NCI-H2196 treated with DMSO at 0.1 percent for 48 hours (cell line): ENCODE data around the gene OLFML2A.
"Not testable (repeated sequence)": the region's sequence is repeated elsewhere in the genome, so short reads cannot be mapped to it uniquely, and the experiment has no call there.

Experiments used
- DNase-seq: peaks from one replicate; lab custom pipeline; 2025; ENCODE audit not compliant: unreplicated experiment; lab: John Stamatoyannopoulos, UW

OLFML2A gene

DNA sequence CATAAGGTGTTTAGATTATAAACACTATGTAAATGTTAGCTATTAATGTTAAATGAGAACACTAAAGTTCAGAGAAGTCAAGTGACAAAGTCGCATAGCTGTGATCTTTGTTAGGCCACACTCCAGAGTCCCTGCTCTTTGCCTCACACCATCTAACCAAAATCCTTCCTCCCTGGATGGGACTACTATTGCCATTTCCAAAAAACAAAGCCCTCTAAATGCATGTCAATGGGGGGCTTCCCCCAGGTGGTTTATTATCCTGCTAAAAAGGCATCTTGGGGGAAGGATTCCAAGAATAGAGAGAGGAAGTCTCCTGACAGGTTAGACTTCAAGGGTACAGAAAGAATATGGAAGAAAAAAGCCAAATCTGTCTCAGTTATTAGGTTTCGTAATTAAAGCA lies 16.2 kb upstream of the OLFML2A start:
- no peak for DNase-seq

DNA sequence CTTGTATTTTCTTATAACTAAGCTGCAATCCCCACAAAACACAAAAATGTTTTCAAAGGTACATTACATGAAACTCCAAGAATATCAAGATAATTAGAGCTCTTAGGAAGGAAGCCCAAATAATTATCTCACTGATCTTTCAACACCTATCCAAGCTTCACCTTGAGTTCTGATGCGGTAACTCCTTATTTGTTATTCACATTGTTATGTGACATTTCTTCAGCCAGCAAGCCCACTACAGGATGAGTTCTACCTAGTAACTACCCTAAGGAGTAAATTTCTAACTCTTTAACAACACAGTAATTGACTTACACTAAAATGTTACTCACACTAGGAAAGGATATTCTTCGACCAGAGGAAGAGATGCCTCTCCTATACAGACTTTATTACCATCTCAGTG lies 15.7 kb upstream of the OLFML2A start:
- no peak for DNase-seq

DNA sequence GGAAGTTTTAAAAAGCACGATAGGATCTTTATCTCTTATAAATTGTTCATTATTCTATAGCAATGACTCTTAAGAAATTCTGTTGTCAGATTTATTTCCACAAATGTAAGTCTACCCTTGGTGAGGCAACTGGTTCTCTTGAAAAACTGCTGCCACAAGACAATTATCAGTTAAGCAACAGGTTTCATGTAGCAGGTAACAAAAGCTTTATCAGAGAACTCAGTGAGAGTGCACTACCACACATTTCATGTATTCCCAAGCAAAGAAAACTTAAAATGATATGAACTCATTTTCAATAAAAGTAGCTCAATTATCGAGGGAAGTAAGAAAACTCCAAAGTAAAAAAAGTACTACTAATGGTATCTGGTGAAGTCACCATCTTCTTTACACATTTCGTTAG lies 15.2 kb upstream of the OLFML2A start:
- no peak for DNase-seq

DNA sequence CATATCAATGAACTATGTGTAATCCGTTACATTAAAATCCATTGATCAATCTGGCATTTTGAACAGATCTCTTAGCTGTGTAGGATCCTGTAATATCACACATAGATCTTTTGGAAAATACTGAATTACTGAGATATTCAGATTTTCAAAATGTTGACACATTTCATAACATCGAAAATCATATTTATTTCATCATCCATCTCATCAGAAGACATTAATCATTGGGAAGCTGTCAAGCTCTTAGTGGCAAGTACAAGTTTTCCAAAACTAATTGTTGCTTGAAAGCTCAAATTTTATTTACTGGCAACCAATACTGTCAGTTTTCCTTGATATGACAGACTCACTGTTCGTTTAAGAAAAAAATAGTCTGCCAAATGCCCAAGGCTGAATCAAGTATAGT lies 14.3 kb upstream of the OLFML2A start:
- DNase-seq = no peak

DNA sequence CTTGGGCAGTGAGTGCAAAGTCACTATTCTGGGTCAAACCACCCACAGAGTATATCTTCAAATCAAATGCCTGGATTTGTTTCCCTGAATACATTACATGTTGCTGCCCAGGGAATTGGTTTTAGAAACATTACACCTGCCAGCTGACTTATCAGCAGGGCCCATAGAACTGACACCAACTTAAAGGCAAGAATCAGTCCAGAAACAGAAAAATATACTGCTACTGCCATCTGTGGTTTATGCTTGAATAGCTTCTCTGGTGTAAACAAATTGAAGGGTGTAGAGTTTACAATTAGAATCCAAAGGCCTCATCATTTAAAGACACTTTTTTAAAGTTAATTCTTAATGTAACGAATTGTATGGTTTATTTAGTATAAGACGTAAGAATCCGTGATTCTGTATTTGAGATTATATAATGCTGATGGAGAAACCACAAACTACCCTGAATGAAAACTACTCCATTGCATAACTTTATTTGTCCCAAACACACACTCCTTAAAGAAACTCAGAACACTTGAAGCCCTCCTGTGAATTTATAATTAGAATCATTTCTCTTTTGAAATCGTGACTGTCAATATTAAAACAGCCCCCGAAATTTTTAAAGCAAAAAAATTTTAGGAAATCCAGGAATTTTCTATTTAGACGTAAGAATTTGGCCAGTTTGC lies 12.0 kb upstream of the OLFML2A start:
- DNase-seq = no peak

DNA sequence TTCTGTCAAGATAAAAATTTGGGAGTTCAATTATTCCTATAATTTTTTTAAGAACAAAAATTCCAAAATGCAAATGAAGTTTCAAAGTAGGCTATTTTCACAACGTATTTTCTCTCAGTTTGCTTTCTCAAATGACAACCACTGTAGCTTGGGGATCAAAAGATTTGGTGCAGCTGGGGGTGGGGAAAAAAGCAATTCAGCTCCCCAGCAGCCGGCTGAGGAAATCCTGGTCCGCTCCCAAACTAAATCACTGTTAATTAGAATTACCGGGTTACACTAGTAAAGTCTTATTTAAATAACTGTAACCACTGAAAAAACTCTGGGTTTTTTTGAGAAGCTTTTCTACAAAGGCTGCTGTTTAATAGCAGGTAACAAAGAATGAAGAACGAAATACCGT lies 11.5 kb upstream of the OLFML2A start:
- no peak for DNase-seq

DNA sequence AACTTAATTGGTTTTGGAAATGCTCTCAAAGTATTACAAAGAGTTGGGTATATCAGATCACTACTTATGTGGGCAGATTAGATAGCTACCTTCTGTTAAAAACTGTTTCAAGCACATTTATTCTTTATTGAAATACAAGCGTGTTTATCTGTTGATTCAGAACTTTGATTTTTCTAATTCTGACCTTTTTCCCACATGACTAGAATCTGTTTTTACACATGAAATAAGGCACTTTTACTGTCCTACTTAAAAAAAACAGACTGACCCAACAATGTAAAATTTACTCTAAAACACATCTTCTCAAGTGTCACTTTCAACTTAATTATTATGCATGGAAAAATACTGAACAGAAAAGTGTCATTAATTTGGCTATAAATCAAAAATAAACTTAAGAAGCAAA lies 10.6 kb upstream of the OLFML2A start:
- DNase-seq = no peak

DNA sequence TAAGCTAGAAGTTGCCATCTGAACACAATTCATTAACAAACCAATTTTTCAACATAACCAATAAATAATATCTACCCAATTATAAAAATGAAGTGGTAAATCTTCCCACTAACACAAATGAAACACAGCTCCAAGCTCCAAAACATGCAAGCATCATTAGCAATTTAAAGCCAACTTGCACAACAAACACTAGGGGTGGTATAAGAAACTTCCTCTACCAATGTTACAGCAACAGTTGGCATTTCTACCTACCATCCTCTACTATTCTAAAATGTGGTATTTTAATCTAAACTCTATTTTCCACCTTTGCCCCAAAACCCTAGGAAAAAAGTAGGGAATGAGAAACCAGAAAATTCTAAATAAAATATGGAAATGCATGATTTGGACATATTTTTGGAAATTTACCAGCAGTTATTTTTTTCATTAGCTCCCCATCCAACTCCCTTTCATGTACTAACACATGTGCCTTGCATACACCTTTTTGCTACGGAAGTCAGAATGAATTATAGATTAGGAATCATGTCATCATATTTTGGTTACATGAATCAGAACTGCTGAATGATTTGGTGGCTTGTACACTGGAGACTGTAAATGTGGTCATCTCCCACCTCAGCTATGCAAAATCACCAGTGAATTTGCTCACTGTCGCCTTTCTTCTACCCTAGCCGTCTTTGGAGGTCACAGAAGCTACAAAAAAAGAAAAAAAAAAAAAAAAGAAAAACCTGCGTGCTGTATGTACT lies 9.9 kb upstream of the OLFML2A start:
- DNase-seq = no peak

DNA sequence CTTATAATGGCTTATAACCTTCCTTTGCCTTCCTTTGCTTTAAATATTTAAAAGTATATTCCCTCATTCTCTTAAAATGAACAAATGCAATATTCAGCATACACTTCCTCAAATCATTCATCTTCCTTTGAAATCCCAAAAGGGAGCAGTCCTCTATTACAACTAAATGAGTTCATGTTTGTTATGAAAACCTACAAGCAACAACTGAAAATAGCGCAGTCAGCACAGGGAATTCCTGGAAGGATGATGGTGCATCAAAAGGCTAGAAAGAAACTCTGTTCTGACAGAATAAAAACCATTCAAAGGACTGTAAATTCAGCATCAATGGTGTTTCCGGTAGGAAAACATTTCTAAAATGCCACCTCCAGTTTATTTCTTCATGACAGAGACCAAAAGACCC lies 9.1 kb upstream of the OLFML2A start:
- DNase-seq = no peak

DNA sequence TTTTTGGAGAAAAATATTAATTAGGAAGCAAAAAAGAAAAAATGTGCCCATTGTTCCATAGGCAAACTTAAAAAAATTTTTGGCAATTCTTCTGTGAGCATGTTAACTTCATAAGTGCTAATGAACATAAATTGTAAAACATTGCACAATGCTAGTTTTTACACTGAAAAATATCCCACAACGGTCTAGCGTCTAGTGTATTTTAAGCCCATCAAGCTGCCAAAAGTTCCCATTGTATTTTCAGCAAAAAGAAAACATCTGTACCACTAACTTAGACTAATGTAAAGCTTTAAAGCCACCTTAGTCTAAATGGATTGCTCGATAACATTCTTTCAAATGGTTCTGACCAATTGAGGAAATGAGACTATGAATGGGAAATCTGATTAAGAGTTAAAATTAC lies 8.6 kb upstream of the OLFML2A start:
- no peak for DNase-seq

DNA sequence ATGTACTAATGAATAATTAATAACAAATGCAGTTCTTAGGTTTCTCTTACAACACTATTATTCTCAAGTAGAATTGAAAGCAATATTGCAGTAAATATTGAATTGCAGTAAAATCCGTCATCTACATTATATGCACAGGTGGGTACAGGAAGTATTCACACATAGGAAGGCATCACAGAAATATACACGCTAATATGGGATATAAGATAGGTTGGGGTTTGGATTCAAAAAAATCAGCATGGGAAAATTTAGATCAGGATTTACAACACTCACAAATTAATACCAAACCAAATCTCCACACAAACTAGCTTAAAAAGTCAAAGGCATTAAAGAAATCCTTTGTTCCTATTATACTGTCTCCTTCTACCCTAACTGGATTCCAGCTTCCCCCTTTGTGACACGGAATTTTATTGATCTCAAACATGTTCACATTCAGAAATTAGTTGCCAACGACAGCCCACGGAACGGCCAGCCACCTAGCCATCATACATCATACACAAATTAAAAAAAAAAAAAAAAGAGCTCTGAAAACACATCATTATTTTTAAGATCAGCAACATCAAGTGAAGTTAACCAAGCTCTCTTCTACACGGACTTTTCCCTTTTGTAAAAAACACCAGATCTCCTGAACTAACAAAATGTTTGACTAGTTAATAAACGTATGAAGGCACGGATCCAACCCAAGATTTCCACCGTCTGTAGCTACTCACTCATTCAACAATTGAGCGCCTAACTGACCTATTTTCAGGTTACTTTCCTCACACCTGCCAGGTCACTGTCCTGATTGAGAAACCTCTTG lies 8.0 kb upstream of the OLFML2A start:
- no peak for DNase-seq

DNA sequence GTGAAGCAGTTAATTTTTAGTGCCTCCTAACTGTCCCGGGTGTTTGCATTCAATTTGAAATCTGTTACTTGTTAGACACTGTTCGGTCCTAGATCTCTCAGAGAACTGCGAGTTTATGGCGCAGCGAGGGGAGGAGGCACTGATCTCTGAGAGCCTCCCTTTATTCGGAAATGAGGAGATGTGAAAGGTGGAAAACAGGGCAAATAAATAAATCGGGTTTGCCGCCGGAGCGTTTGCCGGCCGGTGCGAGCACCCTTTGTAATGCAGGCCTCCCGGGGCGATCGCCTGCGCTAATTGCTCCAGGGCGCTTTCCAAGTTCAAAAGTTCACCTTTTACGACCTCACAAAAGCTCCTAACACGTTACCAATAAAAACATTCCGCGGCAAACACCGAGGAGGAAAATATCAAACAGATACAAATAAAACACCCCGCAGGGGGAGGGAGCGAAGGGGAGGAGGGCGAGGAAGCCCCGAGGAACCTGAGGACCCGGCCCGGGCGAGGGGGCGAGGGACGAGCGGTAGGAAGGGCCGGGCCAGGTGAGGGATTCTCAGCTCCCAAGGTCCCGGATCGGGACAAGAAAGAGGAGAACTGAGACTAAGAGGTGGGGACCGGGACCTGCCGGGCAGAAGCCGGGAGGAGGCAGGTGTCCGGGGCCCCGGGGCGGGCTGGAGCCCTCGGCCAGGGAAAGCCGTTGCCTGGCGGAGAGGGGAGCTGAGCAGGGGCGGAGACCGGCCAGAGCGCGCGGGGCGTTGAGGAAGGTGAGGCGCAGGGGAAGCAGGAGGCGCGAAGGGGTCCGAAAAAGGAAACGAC lies 7.2 kb upstream of the OLFML2A start:
- DNase-seq = no peak

DNA sequence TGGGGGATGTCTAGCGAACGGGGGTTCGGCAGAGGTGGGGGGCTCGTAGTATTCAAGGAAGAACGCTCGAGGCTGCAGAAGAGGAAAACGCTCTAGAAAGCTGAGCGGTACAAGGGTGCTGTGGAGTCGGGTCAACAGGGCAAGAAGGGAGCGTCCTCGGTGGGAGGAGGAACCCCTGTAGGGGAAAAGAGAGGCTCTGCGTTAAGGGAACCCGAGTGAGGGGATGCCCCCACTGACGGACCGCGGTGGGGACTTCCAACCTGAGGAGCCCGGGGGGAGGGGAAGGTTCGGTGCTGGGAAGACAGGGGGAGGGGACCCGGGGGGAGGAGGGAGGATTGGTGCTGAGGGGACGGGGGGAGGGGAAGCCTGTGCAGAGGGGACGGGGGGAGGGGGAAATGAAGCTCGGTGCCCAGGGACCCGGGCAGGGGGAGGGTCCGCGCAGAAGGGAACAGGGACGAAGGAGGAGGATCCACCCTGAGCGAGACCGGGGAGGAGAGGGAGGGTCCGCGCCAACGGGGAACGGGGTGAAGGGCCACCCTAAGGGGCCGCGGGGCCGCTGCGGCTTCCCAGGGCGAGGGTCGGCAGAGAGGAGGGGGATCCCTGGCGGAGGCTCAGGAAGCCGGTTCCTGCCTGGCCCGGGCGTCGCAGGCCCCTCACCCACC lies 6.4 kb upstream of the OLFML2A start:
- no peak for DNase-seq

DNA sequence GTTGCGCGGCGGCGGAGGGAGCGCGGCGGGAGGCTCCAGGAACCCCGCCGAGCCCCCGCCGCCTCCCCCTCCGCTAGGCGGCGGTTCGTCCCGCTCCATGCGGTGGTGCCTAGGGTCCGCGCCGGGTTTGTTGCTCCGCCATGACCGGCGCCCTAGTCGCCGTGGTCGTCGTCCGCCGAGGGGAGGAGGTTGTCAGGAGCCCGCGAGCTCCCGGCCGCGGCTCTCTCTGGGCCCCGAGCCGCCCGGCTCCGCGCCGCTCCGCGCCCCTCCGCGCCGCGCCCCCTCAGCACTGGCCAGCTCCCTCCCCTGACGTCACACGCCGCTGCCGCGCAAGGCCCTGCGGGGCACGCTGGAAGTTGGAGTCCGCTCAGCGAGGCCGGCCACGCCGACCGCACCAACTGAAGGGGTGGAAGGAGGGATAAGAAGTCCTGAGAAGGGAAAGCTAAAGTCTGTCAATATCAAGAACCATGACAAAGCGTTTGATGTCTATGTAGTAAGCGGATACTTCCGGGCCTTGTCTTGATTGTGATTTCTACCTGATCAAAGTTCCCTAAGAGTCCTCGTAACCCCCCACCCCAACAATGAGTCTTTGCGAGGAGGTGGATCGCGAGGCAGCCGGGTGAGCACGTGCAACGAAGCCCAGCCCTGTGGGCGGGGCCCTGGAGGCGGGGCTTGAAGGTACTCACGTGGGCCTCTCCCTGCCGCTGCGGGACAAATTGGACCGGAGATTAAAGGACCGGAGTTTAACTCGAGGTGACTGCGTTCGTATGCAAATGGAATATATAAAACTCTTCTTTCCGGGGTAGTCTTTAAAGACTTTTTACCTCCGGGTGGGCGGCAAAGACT lies 5.7 kb upstream of the OLFML2A start, which contains the start of gene NR6A1:
TSS of gene NR6A1 (minus strand) at position 291 of the 846 bp plus-strand sequence.
- peak; percentile 91 for DNase-seq

DNA sequence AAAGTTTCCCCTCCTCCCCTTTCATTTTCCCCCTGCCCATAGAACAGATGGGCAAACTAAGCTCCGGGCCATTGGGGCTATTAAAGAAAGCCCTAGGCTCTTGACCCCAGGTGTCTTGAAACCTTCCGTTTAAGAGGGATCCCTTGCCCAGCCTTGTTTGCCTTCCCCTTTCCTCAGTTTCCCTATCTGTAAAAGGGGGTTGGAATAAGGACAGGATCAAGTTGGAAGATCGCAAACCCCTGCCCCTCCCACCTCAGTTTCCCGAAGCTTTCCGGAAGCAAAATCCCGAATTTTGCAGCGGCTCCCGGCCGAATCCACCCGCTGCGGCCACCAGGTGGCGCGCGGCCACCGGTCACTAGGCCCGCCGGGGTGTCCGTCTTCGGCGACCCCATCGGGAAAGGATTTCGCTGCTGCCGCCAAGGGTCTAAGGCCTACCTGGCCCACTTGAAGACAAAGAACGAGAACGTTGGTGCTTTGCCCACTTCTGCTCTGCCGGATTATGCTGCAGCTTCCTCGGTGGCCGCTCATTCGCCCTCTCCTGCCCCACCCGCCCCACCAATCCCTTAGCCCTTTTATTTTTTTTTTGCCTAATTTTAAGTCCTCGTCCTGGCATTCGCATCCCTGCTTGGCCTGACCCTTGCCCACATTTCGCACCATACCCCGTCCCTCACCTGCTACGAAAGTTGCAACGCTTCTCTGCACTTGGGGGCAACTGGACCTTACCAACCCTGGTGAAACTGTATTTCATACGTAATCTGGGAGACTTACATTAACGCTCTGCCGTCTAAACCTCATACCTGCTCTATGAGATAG lies 4.9 kb upstream of the OLFML2A start:
- peak; percentile 30 for DNase-seq

DNA sequence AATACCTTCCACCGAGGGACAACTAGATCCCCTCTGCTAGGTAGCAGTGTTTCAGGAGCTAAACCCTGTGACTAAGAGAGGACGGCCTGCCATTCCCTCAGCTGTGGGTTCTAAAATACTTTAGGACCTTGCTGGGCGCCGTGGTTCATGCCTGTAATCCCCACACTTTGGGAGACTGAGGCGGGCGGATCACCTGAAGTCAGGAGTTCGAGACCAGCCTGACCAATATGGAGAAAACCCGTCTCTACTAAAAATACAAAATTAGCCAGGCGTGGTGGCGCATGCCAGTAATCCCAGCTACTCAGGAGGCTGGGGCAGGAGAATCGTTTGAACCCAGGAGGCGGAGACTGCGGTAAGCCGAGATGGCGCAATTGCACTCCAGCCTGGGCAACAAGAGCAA lies 4.1 kb upstream of the OLFML2A start:
- not testable (repeated sequence) for DNase-seq

DNA sequence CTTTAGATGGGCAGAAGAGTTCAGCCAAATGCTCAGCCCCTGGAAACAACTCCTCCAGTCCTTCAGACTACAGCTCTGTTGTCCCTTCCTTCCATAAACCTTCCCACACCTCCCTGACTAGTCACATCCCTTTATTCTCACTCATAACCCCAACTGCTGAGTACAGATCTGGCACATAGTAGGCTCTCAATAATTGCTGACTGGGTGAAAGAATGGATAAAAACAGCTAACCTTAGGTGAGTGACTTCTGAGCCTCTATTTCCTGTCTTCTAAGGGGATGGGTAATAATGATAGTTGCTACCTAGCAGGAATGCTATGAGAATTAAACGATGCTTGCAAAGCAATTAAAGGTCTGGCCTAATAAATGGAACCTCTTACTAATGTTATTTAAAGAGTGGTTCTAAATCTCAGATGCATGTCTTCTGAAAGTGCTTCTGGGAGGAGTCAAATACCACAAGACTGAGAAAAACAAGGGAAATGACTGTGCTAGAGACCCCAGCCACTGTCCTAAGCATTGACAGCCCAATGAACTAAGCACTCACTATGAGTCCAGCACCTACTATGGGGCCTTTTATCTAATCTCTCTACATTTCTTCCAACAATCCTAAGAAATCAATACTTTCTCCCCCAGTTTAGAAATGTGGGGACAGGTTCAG lies 3.3 kb upstream of the OLFML2A start:
- DNase-seq = no peak
